ELF-1 (cell line): ENCODE results near the gene ZACN.

Experiments used
- DNase-seq: peaks from one replicate; pipeline ENCODE4 v3.0.0-alpha.2; 2016; ENCODE audit warnings: low read depth, low spot score

Gene ZACN

DNA sequence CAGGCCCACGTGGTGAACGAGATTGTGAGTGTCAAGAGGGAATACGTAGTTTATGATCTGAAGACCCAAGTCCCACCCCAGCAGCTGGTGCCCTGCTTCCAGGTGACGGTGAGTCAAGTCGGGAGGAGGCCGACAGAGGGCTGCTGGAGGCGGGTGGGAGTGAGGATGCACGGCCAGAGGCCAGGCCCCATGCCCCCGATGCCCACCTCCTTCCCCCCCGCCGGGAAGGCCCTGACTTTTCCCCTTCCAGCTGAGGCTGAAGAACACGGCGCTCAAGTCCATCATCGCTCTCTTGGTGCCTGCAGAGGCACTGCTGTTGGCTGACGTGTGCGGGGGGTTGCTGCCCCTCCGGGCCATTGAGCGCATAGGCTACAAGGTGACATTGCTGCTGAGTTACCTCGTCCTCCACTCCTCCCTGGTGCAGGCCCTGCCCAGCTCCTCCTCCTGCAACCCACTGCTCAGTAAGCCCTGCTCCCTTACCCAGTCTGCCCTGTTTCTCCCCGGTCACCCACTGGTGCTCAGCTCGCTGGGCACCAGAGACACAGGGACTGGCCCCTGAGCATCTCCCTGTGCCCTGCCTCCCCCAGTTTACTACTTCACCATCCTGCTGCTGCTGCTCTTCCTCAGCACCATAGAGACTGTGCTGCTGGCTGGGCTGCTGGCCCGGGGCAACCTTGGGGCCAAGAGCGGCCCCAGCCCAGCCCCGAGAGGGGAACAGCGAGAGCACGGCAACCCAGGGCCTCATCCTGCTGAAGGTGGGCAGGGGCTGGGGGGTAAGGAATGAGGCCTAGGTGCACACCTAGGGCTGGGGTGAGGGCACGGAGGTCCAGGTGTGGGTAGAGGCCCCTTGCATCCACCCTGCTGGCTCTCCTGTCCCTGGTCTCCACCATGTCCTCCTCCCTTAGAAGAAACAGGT lies 2.6 kb downstream of the ZACN start:
- DNase-seq, result no peak

DNA sequence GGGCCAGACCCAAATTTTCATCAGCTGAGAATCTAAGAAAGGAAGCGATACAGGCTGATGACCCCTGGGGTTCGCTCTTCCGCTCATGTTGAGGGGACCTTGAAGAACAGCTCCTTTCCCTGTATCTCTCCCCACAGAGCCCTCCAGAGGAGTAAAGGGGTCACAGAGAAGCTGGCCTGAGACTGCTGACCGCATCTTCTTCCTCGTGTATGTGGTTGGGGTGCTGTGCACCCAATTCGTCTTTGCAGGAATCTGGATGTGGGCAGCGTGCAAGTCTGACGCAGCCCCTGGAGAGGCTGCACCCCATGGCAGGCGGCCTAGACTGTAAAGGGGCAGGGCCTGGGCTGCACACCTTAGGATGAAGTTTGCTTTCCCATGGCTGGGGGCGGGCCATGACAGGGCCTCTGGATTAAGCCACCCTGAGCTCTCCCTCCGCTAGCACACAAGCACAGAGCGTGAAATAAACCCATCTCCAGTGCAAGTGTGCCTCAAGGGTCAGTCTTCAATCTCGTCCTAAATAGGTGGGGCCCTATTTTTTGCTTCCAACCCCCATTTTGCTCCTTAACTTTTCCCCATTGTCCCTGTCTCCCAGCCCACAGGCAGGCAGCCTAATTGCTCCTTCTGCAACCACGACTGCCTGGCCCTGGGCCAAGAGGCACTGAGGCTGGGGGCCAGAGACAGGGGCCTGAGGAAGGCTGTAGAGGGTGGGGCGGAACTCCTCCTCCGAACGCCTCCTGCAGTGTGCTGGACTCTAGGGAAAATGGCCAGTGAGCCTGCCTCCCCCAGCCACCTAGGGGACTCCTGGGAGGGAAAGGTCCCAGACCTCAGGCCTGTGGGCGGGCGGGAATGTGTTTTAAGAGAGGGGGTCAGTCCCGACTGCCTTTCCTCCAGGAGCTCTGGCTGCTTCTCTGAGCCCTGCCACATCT lies 3.6 kb downstream of the ZACN start:
- no peak for DNase-seq

DNA sequence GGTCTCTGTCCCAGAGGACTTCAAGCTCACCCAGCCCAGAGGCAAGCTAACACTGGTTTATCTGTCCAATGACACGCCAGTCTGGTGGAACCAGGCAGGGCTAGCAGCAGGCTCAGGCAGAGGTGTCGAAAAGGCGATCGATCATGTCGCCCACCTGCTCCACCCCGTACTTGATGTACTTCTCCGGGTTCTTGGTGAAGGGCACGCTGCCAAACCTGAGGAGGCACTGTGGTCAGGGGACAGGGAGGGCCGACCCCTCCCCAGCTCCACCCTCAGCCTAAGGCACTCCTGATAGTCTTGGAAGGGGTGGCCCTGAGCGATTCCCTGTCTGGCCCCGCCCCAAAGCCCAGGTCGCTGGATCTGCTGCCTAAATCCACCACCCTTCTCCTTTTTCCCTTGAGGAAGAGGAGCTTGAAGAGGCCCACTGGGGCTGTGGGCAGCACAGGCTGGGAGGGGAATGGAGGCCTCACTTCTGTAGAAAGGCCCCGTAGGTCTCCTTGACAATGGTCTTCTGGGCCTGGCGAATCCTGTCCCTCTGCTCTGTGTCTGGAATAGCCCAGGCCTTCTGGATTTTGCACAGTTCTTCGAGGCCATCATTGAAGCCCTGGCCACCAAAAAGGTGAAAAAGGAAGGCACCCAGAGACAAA lies 4.7 kb downstream of the ZACN start:
- no peak for DNase-seq

DNA sequence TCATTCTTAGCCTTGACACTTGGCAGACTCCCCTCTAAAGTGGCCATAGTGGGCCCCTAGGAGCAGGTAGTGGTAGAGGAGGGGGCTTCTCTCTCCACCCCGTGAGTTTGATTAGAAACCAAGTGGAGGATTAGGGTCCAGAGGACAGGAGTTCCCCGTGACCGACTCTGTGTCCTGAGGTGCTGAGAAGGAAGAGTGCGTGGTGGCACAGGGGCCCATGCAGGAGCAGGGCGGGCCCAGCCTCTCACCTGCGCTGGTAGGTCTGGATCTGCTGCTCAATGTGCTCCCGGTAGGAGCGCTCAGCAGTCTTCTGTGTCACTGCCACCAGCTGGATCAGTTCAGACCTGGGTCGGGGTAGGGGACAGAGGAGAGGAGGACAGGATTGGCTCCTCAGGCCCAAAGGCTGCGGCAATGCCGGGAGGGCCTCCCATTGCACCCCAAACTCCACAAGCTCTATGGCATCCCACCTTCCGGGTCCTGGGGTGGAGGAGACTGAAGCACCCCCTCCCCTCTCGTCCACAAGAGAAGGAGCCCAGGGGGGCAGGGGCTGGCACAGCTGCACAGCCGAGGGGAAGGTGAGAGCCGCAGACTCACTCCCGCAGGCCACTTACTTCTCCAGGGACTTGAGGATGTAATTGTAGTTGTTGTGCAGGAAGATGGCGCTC lies 6.2 kb downstream of the ZACN start:
- DNase-seq, result no peak

DNA sequence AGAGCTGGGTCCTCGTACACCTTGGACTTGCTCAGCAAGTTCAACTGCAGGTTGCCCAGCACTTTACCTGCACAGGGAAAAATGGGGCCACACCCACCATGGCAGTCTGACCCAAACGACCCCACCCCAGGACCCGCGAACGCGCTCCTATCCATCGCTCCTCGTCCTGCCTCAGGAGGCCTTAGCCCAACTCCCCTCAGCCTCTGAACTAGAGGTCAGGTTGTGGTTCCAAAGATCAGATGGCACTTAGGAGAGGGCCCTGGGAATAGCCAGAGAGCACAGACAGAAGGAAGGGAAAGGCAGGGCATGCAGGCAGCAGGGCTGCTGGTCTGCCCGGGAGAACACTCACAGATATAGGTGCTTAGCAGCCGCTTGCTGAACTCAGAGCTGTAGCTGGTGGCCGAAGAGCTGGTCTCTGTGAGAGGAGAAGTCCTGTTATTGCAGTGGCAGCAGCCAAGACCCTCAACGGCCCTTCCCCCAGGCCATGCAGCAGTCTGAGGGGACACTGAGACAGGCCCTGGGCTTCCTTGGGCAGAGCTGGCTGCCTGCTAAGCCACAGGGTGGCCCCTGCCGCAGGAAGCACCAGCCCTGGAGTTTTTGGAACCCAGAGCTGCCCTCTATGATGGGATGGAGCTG lies 6.9 kb downstream of the ZACN start:
- no peak for DNase-seq

DNA sequence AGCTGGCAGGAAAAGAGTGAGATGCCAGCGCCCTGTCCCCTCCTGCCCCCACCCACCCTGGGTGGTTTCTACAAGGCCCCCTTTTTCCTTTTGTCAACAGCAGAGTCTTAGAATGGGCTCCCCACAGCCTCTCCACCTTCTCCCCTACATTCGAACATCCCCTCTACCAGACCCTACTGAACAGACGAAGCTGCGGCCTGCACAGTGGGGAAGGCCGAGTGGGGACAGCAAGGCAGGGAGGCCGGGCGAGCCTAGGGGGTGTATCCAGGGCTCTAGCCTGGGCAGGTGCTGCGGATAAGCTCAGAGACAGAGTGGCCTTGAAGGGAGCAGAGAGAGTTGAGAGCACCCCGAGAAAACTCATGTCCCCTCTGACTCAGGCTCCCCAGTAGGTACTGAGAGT lies 7.4 kb downstream of the ZACN start:
- DNase-seq, result no peak

DNA sequence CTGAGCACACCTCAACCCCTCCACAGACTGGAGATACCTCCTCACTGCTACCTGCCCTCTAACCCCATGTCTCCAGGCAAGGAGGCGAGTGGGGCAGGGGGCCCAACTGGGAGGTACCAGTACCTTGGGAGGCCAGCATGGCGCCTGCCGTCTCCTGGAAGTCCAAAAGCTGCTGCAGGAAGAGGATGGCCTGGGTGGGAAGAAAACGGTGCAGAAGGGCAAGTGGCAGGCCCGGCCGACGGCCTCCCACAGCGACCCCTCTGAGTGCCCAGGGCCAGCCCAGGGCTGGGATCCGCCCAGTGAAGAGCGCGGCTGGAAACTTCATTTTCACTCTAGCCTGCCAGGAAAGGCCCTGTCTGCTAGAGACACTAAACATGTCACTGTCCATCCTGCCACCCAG lies 8.5 kb downstream of the ZACN start:
- no peak for DNase-seq

DNA sequence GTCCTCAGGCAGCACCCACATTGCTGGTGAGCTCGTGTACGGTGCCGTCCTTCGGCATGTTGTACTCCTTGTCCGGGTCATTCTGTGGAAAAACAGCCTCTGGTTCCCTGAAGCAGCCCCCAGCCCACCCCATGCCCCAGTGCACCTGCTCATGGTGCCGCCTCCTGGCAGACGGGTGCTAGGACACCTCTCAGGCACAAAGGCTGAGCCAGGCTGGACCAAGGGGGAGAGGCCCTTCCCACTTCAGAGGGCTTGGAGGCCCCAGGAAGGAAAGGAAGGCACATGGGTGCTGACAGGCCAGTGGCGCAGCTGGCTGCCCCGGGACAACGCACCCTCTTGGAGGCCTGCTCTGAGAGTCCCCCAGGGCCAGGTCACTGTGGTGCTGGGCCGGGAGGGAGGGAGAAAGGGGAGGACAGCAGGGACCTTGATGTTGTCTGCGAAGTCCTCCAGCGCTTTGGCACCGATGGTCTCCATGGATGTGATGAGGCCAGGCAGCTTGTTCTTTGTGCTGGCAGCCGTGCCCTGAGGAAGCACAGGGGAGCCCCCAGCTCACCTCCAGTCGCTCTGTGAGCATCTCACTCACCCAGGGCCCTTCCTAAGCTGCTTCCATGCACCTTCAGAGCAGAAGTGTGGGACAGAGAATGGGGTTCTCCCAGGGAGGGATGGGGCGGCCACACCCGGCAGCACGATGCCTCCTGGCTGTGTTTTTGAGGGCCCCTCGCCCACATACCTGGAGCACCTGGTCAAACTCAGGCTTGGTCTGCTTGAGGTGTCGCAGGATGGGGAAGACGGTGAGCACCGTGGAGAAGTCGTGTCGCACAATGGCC lies 9.3 kb downstream of the ZACN start:
- peak; percentile 30 for DNase-seq

DNA sequence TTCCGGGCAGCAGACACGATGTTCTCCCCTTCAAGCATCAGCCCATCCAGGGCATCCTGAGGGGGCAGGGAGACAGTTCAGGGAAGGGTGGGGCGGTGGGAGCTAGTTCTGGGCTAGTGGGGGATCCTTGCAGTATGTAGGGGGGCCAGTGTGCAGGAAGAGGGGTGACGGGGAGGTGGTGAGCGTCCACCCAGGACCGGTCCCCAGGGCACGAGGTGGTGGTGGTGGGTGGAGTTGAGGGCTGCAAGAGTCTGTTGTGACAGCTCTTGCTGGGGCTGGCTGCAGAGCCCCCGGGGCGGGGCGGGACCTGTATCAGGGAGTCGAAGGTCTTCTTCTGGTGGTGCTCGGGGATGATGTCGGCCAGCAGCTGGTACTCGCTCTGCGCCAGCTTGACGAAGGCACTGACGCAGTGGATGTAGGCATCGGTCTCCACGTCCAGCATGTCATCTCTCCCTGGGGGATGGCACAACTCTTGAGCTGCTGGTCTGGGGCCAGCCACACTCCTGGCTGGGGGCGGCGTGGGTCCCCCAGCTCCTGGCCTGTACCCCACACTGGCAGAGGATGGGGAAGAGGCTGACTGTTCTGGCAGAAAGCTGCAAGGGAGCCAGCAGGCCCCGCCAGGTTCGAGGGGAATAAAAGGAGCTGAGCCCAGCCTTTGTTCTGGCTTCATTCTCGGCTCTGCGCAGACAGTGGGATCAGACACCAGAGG lies 10.0 kb downstream of the ZACN start:
- no peak for DNase-seq

DNA sequence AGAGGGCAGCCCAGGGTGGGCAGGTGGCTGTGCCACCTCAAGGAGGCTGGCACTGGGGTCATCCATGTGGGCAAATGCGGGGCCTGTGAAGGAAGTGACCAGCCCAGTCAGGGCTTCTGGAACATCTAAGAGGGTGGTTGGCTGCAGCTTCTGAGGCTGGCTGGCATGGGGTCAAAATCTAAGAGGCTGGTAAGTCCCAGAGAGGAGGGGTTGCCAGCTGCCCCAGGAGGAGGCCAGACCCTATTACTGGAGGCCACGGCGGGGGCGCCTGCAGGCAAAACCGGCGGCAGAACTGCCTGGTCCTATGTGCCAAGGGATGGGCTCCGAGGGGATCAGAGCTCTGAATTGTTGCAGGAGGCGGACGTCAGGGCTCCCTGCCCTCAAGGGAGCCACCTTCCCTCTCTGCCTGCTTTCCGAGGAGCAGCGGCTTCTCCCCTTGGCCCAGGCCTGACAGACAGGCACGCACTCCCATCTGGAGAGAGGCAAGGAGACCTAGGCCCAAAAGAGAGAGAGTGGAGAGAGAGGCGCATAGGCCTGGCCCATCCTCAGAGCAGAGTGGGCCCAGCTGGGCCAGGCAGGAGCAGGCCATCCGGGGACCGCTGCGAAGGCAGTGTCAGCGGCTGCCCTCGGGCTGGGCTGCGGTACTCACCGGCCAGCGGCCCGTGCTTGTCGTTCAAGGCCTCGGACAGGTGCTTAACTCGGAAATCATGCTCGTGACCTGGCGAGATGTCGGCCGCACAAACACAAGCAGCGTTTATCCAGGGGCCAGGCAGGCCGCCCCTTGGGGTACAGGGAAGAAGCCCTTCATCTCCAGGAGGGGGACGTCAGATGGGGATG lies 10.9 kb downstream of the ZACN start:
- DNase-seq, result no peak

DNA sequence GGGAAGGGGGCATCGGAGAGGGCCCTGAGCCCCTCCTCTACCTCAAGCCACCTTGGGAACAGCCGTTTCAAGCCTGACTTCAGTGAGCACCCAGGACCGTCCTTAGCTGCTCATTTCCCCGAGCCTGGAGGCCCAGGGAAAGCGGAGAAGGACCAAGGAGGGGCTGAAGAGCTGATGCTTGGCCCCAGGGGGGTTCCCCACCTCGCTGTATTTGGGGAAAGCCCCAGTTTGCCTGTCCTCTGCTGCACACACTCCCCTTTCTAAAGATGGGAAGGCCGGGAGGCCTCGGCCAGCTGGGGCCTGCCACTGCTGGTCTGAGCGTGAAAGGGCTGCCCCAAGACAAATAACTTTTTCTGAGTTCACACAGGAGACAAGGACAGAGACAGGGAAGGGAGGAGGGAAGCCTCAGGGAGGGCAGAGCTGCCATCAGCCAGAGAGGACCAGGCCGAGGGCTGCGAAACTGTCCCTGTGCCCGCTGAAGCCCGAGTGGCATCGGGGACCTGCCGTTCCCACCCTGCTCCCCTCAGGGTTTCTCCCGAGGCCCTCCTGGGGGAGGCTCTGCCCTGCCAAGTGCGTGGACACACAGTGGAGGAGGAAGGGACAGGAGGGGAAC lies 11.6 kb downstream of the ZACN start:
- no peak for DNase-seq

DNA sequence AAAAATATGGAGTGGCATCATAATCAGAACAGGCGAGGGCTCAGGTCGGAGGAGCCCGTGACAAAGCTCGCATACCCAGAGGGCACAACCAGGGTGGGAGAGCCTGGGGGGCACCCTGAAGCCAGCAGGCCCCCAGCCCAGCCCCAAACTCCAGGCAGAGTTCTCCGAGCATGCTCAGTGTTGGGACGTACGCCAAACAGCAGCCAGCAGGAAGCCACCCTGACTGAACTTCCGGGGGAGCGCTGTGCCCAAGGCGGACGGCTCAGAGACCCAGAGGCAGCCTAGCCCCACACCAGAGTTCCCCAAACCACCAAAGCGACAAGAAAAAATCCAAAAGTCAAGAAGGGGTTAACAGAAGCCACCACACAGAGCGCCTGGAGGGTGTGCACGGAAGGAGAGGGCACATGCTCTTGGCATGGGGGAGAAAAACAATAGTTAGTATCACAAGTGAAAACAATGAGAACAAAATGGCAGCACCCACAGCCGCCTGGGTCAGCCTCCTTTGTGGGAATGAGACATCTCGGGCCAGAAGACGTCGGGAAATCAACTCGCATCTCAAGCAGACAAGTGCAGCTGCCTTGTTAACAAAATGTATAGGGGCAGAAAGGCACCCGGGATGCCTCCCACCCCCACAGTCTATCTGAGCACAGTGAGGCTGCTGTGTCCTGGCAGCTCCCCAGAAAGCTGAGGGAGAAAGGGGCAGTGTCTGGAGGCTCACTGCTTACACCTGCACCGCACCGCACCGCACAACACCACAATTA lies 12.7 kb downstream of the ZACN start:
- no peak for DNase-seq

DNA sequence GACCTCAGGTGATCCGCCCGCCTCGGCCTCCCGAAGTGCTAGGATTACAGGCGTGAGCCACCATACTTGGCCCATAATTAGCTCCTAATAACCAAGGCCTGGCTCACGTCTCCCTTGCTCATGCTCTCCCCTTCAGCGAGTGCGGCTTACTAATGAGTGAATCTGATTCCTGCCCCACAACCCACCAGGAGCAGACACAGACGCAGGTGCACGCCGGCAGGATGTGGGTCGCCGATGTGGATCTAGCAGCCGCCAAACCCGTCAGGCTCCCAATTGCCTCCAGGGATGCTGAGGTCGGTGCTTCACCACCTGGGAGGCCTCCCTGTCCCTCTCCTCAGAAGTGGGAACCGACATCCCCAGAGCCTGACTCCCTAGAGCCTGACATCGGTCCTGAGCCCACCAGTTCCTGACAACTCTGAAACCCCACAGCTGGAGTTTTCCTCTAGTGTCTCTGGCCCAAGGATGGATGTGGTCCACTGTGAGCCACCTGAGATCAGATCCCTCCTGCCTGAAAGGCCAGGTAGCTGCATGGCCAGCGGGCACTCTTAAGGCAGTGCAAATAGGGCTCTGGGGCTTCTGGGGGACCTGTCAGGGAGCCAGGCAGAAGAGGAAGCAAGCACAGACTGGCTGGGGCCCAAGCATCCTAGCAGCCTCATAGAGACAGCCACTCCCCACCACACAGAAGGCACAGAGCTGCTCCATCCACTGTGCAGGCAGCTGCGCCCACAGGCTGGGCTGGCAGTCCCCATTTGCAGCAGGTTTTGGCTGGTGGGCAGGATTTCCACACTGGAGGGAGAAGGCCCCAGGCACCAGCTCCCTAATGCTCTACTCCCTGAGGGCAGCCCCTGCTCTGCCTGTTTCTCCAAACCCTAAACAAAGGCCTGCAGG lies 13.8 kb downstream of the ZACN start:
- DNase-seq, result no peak

DNA sequence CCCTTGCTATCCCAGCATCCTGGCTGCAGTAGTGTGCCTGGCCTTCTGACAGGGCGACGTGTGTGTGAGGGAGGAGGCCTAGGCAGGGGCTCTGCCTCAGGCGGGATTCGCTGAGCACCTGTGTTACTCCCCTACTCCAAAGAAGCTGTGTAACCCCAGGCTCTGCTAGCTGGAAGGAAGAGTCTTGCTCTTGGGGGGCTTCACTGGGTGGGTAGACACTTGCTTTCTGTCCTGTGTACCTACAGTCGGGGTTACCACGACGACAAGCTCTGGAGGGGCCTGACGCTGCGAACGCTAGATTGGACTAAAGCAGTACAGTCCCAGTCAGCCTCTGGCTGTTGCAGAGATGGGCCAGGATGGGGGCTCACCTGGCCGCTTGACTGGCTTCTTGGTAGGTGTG lies 15.1 kb downstream of the ZACN start:
- DNase-seq, result no peak

DNA sequence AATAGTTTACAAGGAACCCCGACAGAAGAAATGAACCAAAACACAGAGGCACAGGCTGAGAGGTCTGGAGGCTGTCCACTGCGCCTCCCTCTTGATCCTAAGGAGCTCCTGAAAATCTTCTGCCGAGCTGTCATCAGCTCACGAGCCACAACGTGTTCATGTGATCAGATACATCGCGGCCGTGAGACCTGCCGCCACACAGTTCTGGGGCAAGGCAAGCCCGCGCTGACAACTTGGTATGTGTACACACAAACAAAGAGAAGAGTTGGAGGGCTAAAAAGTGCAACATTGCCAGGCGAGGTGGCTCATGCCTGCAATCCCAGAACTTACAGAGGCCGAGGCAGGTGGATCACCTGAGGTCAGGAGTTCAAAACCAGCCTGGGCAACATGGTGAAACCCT lies 17.0 kb downstream of the ZACN start:
- no peak for DNase-seq

DNA sequence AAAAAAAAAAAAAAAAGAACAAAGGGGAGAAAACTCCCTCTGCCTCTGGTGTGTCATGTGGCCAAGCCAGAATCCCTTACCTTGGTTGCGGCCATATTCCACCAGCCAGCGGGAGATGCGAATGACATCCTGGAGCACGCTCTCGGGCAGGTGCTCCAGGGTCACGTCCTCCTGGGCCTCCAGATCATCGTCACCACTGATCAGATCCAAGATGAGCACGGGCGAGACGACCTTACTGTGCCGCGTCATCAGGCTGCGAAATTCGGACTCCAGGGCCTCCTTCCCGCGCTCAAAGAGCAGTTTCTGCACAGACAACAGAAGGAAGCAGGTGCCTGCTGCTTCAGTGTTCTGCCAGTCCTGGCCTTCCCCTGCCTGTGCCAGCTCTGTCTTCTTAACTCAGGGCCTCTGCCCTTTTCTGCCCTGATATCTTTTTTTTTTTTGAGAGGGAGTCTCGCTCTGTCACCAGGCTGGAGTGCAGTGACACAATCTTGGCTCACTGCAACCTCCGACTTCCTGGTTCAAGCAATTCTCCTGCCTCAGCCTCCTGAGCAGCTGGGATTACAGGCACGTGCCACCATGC lies 18.8 kb downstream of the ZACN start:
- DNase-seq, result no peak
